HepG2 (cell line): ENCODE results near the gene CHMP6. TPM values are rescaled to one million over a fixed set of nuclear protein-coding genes. Genes with fewer than 3 reads are reported as not detected.

Source experiments
- NPAS2 ChIP-seq: sonication (generic); formaldehyde crosslinking; IDR thresholded peaks from 2 replicates; pipeline ENCODE4 v1.8.0; 2022; ENCODE audit warnings: mild to moderate bottlenecking, missing genetic modification reagents, borderline replicate concordance
- REPIN1 ChIP-seq: sonication (generic); formaldehyde crosslinking; IDR thresholded peaks from 2 replicates; pipeline ENCODE4 v1.8.0; 2022; ENCODE audit warnings: missing genetic modification reagents, low read depth, mild to moderate bottlenecking, borderline replicate concordance
- SMARCE1 ChIP-seq: fragments of 450-650 bp; IDR thresholded peaks from 2 replicates; pipeline ENCODE4 v1.6.1; 2017; ENCODE audit warnings: borderline replicate concordance
- SRSF1 ChIP-seq: fragments of 200-400 bp; formaldehyde crosslinking; optimal IDR thresholded peaks from 2 replicates; pipeline ENCODE3; 2017; ENCODE audit warnings: mild to moderate bottlenecking, low read depth, low read length, moderate library complexity
- YY1 ChIP-seq: IDR thresholded peaks from 2 replicates; pipeline ENCODE4 v1.6.1; 2011; ENCODE audit warnings: low read length, low read depth, moderate library complexity, mild to moderate bottlenecking; ENCODE audit not compliant: insufficient read depth, insufficient replicate concordance
- ZC3H13 ChIP-seq: sonication (generic); formaldehyde crosslinking; IDR thresholded peaks from 2 replicates; pipeline ENCODE4 v1.8.1; 2023; ENCODE audit warnings: mild to moderate bottlenecking, missing genetic modification reagents, moderate library complexity
- ZNF431 ChIP-seq: sonication (generic); formaldehyde crosslinking; IDR thresholded peaks from 2 replicates; pipeline ENCODE4 v1.9.0; 2022; ENCODE audit warnings: missing genetic modification reagents, low read depth, mild to moderate bottlenecking, borderline replicate concordance
- ZNF546 ChIP-seq: sonication (generic); formaldehyde crosslinking; conservative IDR thresholded peaks from 2 replicates; pipeline ENCODE4 v1.8.1; 2023; ENCODE audit warnings: mild to moderate bottlenecking, missing genetic modification reagents
- polyA plus RNA-seq, 8 experiments: library from polyadenylated mRNA; depleted of rRNA in 3 of 8; stranded (reverse) in 7 of 8; unstranded in 1 of 8; fragments of >200 nt; fragmentation: Illumina TruSeq in 4 of 8; extraction: Trizol in 4 of 8; gene quantifications; 2 replicates each; pipeline versions ENCODE4 v1.2.1 to v1.2.3, GENCODE V29; 2011 to 2016; ENCODE audit warnings: low read depth in 4 of 8, missing spikeins in 1 of 8, mixed read lengths in 1 of 8; ENCODE audit not compliant: insufficient read depth in 1 of 8
- total RNA-seq, 5 experiments: library from RNA; depleted of rRNA; stranded (reverse); fragments of >200 nt; fragmentation: Illumina TruSeq; extraction: Trizol; gene quantifications; 2 replicates each; pipeline ENCODE4 v1.2.3, GENCODE V29; 2016; ENCODE audit warnings: low read depth in 1 of 5
- TF ChIP-seq, protein P1 (sequence below): sonication (generic); formaldehyde crosslinking; conservative IDR thresholded peaks from 2 replicates; pipeline ENCODE4 v1.8.0; 2022; ENCODE audit warnings: mild to moderate bottlenecking, moderate library complexity, missing genetic modification reagents
- TF ChIP-seq, protein P2 (sequence below): sonication (generic); formaldehyde crosslinking; IDR thresholded peaks from 2 replicates; pipeline ENCODE4 v1.9.0; 2021; ENCODE audit warnings: missing genetic modification reagents, borderline replicate concordance
- TF ChIP-seq, protein P3 (sequence below): sonication (generic); formaldehyde crosslinking; IDR thresholded peaks from 2 replicates; pipeline ENCODE4 v1.5.0; 2020; ENCODE audit warnings: mild to moderate bottlenecking, missing genetic modification reagents
- TF ChIP-seq, protein P4 (sequence below): sonication (generic); formaldehyde crosslinking; IDR thresholded peaks from 2 replicates; pipeline ENCODE4 v1.4.0; 2020; ENCODE audit warnings: mild to moderate bottlenecking, missing genetic modification reagents, borderline replicate concordance

CHMP6 gene
- total and polyA plus RNA-seq, 2 of the 13 experiments (the other 11 are each of a cell fraction or from before 2014, with no cell fraction given) = 11.1 to 24.2 TPM

DNA sequence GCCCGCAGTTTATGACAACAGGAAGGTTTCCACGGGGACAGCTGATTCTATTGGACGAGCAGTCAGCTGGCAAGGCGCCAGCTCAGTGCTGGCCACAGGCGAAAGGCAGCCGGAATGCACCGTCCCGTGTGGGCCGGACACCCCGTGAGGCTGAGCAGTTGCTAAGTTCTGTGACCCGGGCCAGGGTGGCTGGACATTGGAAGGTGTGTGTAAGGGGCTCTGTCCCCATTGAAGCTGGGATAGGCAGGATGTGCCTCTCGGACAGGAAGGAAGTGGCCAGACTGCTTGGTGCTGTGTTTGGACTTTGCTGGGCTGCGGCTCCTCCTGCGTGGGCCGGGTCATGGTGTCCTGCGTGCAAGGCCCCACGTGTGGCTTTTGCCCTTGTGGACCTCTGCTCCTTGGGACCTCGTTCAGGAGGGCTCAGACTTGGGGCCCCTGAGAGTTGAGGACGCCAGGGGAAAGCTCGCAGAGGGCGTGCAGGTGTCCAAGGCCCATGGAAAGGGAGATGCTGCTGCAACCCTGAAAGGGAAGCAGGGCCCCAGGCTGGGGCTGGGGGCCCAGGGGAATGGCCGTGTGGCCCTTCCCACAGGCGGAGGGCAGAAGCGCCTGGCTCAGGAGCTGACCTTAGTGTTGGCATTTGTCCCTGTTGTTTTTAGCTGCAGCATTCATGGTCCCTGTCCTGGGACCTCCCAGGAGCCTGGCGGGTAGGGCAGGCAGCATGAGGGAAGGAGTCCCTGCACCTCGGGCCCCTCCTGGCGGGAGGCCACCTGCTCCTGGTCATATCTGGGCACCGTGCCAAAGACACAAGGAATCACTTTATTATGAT is 53.3 kb downstream of the CHMP6 start (continued):
- TF ChIP-seq, protein P1, sequence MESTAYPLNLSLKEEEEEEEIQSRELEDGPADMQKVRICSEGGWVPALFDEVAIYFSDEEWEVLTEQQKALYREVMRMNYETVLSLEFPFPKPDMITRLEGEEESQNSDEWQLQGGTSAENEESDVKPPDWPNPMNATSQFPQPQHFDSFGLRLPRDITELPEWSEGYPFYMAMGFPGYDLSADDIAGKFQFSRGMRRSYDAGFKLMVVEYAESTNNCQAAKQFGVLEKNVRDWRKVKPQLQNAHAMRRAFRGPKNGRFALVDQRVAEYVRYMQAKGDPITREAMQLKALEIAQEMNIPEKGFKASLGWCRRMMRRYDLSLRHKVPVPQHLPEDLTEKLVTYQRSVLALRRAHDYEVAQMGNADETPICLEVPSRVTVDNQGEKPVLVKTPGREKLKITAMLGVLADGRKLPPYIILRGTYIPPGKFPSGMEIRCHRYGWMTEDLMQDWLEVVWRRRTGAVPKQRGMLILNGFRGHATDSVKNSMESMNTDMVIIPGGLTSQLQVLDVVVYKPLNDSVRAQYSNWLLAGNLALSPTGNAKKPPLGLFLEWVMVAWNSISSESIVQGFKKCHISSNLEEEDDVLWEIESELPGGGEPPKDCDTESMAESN (CRISPR knock-in tag) = peak; percentile 28; the same call in 1 of the 2 replicates
- 0 out of 2 replicates have a peak, but pooled peaks have one; percentile 16 for TF ChIP-seq REPIN1 (CRISPR knock-in tag)
- peak; percentile 35 for TF ChIP-seq SRSF1
- no peak for TF ChIP-seq SMARCE1
- TF ChIP-seq, protein P2, sequence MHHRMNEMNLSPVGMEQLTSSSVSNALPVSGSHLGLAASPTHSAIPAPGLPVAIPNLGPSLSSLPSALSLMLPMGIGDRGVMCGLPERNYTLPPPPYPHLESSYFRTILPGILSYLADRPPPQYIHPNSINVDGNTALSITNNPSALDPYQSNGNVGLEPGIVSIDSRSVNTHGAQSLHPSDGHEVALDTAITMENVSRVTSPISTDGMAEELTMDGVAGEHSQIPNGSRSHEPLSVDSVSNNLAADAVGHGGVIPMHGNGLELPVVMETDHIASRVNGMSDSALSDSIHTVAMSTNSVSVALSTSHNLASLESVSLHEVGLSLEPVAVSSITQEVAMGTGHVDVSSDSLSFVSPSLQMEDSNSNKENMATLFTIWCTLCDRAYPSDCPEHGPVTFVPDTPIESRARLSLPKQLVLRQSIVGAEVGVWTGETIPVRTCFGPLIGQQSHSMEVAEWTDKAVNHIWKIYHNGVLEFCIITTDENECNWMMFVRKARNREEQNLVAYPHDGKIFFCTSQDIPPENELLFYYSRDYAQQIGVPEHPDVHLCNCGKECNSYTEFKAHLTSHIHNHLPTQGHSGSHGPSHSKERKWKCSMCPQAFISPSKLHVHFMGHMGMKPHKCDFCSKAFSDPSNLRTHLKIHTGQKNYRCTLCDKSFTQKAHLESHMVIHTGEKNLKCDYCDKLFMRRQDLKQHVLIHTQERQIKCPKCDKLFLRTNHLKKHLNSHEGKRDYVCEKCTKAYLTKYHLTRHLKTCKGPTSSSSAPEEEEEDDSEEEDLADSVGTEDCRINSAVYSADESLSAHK (CRISPR knock-in tag) = no peak; the same call in 1 of the 2 replicates
- TF ChIP-seq ZNF546 (CRISPR knock-in tag) = 0 out of 2 replicates have a peak, but pooled peaks have one; percentile 10
- TF ChIP-seq ZNF431 (CRISPR knock-in tag) = 0 out of 2 replicates have a peak, but pooled peaks have one; percentile 34
- TF ChIP-seq YY1 = no peak
- TF ChIP-seq NPAS2 (CRISPR knock-in tag) = no peak
- TF ChIP-seq ZC3H13 = peak; percentile 58; the same call in 1 of the 2 replicates
- TF ChIP-seq, protein P3, sequence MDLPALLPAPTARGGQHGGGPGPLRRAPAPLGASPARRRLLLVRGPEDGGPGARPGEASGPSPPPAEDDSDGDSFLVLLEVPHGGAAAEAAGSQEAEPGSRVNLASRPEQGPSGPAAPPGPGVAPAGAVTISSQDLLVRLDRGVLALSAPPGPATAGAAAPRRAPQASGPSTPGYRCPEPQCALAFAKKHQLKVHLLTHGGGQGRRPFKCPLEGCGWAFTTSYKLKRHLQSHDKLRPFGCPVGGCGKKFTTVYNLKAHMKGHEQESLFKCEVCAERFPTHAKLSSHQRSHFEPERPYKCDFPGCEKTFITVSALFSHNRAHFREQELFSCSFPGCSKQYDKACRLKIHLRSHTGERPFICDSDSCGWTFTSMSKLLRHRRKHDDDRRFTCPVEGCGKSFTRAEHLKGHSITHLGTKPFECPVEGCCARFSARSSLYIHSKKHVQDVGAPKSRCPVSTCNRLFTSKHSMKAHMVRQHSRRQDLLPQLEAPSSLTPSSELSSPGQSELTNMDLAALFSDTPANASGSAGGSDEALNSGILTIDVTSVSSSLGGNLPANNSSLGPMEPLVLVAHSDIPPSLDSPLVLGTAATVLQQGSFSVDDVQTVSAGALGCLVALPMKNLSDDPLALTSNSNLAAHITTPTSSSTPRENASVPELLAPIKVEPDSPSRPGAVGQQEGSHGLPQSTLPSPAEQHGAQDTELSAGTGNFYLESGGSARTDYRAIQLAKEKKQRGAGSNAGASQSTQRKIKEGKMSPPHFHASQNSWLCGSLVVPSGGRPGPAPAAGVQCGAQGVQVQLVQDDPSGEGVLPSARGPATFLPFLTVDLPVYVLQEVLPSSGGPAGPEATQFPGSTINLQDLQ (CRISPR knock-in tag) = peak; percentile 72; the same call in 1 of the 2 replicates
- TF ChIP-seq, protein P4, sequence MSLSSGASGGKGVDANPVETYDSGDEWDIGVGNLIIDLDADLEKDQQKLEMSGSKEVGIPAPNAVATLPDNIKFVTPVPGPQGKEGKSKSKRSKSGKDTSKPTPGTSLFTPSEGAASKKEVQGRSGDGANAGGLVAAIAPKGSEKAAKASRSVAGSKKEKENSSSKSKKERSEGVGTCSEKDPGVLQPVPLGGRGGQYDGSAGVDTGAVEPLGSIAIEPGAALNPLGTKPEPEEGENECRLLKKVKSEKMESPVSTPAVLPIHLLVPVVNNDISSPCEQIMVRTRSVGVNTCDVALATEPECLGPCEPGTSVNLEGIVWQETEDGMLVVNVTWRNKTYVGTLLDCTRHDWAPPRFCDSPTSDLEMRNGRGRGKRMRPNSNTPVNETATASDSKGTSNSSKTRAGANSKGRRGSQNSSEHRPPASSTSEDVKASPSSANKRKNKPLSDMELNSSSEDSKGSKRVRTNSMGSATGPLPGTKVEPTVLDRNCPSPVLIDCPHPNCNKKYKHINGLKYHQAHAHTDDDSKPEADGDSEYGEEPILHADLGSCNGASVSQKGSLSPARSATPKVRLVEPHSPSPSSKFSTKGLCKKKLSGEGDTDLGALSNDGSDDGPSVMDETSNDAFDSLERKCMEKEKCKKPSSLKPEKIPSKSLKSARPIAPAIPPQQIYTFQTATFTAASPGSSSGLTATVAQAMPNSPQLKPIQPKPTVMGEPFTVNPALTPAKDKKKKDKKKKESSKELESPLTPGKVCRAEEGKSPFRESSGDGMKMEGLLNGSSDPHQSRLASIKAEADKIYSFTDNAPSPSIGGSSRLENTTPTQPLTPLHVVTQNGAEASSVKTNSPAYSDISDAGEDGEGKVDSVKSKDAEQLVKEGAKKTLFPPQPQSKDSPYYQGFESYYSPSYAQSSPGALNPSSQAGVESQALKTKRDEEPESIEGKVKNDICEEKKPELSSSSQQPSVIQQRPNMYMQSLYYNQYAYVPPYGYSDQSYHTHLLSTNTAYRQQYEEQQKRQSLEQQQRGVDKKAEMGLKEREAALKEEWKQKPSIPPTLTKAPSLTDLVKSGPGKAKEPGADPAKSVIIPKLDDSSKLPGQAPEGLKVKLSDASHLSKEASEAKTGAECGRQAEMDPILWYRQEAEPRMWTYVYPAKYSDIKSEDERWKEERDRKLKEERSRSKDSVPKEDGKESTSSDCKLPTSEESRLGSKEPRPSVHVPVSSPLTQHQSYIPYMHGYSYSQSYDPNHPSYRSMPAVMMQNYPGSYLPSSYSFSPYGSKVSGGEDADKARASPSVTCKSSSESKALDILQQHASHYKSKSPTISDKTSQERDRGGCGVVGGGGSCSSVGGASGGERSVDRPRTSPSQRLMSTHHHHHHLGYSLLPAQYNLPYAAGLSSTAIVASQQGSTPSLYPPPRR (CRISPR knock-in tag) = peak; percentile 26; the same call in 1 of the 2 replicates
